ENCODE results near the gene MAPK11.

DNA sequence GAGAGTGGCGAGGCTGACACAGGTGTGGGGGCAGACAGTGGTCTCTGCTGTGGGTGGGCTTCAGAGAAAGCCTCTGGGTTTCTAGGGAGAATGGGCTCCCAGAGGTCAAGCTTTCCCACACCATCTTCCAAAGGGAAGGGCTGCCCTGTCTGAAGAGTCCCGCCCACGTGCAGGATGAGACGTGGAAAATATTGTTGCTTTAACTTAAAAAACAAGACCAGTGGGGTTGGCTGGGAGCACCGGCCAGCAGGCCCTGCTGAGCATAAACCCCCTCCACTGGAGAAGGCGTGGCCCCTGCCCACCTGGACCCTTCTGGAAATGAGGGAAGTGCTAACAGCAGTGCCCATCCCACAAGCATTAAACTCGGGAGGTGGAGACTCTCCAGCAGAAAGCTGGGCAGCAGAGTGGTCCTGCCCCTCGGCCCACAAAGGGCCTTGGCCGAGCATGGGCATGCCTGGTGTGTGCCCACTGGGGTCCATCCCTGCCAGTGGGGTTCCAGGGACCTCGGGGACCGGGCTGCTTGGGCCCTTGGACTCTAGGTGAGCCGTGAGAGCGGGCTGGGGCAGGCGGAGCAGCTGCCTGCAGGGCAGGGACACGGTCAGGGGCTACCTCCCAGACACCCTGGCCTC lies 54.0 kb downstream of the MAPK11 start:
- TF ChIP-seq, protein P1, sequence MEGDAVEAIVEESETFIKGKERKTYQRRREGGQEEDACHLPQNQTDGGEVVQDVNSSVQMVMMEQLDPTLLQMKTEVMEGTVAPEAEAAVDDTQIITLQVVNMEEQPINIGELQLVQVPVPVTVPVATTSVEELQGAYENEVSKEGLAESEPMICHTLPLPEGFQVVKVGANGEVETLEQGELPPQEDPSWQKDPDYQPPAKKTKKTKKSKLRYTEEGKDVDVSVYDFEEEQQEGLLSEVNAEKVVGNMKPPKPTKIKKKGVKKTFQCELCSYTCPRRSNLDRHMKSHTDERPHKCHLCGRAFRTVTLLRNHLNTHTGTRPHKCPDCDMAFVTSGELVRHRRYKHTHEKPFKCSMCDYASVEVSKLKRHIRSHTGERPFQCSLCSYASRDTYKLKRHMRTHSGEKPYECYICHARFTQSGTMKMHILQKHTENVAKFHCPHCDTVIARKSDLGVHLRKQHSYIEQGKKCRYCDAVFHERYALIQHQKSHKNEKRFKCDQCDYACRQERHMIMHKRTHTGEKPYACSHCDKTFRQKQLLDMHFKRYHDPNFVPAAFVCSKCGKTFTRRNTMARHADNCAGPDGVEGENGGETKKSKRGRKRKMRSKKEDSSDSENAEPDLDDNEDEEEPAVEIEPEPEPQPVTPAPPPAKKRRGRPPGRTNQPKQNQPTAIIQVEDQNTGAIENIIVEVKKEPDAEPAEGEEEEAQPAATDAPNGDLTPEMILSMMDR (IDR thresholded peaks at IDR 0.05), result no peak
- no peak for TF ChIP-seq POLR2A (IDR thresholded peaks at IDR 0.05)

All from ovary (tissue), 3 donors.